ENCODE measurements around the gene NMUR1.

DNA sequence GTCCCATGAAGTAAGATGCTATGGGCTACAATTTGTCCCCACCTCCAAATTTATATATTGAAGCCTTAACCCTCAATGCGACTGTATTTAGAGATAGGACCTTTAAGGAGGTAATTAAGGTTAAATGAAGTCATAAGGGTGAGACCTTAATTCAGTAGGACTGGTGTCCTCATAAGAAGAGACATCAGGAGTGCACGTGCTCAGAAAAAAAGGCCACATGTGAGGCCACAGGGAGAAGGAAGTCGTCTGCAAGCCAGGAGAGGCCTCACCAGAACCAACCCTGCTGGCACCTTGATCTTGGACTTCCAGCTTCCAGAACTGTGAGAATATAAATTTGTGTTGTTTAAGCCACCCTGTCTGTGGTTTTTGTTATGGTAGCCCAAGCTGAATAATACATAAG, 36.9 kb upstream of the NMUR1 start:
- TF ChIP-seq CTCF (IDR thresholded peaks at IDR 0.05) (no peak), POLR2A (IDR thresholded peaks at IDR 0.05) (no peak)

All from uterus (tissue), 2 donors.